IPS DF 19.7 (cell line): ENCODE data around the gene GPC5.

ENCODE experiments used
- DNase-seq: peaks from one replicate; pipeline ENCODE4 v3.0.0-alpha.2; 2013; ENCODE audit warnings: low read depth, low spot score

The GPC5 gene

DNA sequence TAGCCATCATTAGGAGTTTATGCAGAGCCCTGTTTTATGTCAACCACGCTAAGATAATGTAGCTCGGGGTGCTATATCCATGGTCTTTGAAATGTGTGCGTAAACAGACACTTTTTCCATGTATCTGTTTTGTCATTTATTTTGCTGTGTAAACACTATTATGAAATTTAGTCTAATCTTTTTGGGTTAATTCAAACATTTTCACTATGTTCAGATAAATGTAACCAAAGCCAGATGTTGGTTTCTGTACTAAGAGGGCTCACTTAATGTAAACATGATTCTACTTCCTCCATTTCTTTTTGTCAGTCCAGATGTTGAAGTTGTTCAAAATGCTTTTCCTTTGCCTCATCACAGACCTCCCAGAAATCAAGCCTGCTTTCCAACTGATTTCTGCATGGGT is 1328.7 kb downstream of the GPC5 start:
- no peak for DNase-seq

DNA sequence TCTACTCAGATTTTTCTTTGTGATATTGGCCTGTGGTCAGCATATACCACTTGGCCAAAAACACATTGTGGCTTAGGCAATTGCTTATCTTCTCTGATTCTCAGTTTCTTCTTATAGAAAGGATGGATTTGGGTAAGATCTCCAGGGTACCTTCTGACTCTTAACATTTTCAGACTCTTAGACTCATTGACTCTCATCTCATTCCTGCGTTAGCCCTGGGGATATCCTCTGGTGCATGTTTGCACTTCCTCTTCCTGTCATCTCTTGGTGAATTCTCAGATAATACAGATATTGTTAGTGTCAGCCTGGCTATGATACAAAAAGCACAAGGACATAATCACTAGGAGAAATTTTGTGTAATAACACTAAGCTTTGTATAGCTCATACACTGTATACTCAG is 1335.6 kb downstream of the GPC5 start:
- DNase-seq, result no peak

DNA sequence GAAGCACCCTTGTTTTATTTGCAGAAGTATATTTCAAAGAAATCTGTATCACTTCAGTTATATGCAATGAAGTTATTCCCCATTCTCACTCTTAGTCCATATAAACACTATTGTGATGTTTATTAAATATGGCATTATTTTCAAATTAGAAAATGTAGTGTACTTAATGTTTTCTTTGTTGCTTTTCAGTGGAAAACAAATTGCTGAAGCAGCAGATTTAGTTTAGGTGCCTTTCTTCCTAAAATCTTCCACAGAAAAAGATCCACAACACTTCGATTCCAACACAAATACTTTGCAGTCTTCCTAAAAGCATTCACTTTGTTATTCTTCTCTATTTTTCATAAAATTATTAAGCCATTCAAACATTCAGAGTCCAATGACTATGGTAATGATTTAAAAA is 1336.1 kb downstream of the GPC5 start:
- DNase-seq, result no peak

DNA sequence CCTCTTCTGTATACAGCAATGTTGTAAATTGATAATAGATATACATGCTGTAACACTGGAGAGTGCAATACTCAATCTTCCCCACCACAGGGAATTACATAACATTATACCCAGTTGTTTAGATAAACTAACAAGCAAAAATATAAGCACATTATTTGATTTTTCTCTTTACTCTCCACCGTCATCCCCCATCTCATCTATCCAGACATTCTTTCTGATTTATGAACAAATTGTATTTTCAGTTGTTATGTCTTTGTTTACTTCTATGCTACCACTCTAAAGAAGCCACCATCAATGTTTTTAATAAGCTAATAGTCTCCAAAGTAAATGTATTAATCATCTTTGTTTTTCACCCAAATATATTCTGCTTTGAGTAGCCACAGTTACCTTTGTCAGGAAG is 1337.5 kb downstream of the GPC5 start:
- DNase-seq, result no peak

DNA sequence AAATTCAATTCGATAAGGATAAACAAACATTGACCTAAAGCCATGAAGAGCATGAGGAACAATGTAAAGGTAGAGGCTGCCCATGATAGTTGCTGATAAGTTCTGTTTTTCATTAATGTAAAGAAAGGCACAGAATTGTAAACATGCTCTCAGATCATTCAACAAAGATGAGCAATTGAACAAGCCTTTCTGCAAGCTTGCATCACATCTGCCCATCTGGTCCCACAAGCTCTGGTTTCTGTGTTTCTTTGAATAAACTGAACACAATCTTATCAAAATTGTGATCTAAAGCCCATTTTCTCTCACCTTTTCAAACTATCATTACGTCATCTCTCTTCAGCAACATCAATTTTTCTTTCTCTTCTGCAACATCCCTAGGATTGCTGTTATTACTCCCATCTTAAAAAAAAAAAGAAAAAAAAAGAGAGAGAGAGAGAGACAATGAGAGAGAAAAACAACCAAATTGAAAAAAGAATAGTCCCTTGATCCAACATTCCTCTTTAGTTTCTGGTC is 1340.9 kb downstream of the GPC5 start:
- no peak for DNase-seq

DNA sequence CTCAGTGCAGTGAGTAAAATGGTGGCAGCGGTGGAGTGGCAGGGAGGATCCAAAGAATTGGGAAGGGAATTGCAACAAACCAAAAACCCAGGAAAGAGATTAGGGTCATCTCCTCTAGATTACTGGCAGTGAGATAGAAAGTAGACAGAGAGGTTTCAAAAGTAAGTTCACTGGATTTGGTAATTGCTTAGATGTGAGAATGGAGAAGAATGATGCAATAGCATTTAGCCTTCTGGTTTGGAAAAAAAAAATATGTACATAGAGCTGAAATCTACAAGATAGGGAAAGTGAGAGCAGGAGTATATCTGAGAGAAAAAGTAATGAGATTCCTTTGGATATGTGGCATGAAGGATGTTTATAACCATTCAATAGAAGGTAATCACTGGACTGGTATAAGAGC is 1345.6 kb downstream of the GPC5 start:
- no peak for DNase-seq

DNA sequence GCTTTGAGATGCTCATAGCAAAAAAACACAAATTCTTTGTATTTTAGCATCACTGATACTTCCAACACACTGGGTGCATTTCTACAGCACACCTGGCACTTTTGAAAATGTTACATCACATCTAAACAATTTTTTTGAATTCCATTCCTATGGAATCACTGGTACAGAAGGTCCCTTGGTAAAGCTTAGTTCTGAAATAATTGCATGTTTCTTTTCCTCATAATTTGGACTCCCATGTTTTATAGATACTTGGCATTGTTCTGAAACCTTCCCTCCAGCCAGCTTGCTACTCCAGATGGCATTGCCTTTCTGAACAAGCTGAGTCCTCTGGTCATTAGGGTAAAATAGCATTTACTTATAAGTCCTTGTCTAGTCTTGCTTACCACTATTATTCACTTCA is 1346.8 kb downstream of the GPC5 start:
- no peak for DNase-seq

DNA sequence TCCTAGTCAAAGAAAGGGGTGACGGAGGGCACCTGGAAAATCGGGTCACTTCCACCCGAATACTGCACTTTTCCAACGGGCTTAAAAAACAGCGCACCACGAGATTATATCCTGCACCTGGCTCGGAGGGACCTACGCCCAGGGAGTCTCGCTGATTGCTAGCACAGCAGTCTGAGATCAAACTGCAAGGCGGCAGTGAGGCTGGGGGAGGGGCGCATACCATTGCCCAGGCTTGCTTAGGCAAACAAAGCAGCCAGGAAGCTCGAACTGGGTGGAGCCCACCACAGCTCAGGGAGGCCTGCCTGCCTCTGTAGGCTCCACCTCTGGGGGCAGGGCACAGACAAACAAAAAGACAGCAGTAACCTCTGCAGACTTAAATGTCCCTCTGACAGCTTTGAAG is 1354.3 kb downstream of the GPC5 start:
- DNase-seq, result peak; percentile 15

DNA sequence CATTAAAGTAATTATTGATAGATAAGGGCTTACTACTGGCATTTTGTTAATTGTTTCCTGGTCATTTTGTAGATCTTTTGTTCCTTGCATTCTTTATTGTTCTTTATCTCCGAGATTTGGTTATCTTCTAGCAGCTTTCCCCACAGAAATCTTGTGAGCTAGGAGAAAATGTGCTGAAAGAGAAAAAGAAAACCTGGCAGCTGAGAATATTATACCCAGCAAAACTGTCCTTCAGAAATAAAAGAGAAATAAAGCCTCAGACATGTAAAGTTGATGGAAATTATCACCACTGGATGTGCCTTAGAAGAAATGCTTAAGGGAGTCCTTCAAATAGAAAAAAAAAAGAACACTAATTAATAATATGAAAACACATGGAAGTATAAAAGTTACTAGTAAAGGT is 1363.3 kb downstream of the GPC5 start:
- no peak for DNase-seq

DNA sequence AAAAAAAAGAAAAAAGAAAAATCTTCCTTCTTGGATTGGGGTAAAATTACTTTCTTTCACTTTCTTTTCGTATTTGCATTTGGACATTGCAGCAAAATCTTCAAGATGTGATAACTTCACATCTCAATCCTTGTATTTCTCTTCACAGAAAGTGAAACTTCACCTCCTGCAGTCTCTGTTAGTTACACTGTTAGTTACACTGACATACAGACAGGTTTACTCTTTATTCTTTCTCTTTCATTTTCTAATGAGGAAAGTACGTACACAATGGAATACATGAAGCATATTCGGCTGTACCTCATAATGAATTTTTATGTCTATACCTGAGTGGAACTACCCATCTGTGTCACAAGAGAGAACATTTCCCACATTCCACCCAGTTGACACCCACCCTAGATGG is 1369.0 kb downstream of the GPC5 start:
- DNase-seq, result no peak

DNA sequence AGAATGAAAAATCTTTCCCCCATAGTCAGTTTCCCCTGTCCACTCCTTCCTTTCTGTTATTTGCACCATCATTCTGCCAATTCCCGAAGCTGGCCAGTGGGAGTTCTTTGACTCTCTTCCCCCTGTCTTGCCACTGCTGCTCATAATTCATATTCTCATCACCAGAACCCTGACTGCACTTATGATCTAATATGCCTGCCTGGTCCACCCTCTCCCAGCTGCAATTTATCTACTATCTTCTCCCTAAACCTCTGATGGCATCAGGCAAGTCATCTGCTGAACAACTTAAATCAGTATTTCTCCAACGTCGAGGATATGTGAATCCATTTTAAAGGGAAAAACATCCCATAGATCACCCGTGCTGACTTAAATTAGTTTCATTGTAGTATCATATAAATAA is 1370.2 kb downstream of the GPC5 start:
- DNase-seq, result no peak

DNA sequence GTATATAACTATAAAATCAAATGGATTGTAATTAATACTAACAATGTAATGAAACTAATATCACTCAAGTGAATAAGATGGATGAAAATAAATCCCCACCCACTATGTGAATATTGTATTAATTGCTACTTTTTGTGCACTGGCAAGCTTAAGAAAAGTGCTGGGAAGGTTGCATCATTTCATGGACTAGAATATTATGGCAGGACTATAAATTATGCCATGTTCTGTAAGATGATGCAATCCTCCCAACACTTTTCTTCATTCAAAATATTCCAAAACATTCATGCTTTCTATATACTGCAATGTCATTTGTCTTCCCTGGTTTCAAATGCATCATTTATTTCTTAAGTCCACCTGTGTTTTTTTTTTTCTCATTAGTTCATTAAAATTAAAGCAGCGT is 1370.6 kb downstream of the GPC5 start:
- no peak for DNase-seq

DNA sequence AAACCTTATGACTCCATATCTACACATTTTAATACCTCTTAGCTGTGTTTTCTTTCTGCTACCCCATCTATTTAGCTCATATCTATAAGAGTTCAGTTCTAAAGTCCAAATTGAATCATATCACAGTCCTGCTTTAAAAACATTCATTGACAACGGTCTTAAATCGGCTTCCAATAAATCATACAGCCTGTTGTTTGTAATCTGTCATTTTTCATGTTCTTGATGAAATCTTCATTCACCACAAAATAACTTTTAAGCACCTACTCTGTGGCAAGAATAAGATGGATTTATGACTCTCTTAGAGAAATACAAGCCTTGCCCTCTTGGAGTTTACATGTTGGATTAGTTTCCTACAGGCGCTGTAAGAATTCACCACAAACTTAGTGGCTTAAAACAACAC is 1377.2 kb downstream of the GPC5 start:
- no peak for DNase-seq

DNA sequence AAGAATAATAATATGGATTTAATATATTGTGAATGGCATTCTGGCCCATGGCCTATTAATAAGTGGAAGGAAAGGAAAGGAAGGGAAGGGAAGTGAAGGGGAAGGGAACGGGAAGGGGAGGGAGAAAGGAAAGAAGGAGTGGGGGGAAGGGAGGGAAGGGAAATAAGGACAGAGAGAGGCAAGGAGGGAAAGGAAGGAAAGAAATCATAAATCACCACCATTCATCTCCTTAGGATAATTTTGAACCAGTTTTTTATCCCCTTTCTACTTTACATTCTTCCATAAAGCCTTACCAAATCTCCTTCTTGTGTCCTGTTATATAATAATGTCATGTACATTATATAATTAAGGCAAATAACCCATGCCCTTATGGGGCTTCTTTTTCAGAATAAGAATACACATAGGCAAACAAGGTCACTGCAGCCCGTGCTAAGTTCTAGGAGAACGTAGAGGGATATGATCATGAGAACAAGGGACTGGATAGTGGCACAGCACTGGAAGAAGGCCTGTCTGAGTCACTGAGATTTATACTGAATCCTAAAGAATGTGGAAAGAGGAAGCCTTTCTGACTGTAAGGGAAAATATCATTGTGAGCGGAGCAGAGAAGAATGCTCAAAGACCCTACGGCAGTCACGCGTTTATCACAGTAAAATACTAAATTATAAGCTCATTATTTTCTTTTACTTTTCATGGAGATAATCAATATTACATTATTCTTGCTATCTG is 1383.7 kb downstream of the GPC5 start:
- no peak for DNase-seq

DNA sequence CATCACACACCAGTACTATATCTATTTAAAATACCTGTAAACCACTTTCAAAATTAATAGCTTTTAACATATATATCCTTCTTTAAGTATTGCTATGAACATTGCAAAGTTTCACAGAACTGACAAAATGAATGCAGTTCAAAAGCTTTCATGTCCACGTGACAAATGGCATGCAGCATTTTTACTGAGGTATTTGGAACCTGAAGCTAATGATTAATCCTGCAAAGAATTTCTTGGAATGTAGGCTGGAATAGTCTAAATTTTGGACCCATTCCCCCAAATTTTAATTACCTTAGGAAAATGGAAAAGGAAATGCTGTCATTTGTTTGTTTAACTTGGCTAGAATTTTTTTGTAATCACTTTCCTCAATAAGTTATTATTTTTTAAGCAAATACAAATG is 1404.4 kb downstream of the GPC5 start:
- DNase-seq, result no peak

DNA sequence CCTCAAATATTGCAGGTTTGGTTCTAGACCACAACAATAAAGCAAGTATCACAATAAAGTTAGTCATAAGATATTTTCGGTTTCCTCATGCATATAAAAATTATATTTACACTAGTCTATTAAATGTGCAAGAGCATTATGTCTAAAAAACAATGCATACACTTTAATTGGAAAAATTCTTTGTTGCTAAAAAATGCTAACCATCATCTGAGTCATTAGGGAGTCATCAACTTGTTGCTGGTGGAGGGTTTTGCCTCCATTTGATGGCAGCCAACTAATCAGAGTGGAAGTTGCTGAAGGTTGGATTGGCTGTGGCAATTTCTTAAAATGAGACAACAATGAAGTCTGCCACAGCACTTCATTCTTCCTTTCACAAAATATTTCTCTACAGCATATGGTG is 1405.9 kb downstream of the GPC5 start:
- DNase-seq, result no peak

DNA sequence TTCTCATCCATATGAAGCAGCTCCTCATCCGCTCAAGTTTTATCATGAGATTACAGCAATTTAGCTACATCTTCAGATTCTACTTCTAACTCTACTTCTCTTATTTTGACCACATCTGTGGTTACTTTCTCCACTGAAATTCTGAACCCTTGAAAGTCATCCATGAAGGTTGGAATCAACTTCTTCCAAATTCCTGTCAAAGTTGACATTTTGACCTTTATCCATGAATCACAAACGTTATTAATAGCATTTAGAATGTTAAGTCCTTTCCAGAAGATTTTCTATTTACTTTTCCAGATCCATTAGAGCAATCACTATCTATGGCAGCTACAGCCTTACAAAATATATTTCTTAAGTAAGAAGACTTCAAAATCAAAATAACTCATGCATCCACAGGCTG is 1406.5 kb downstream of the GPC5 start:
- DNase-seq, result no peak

DNA sequence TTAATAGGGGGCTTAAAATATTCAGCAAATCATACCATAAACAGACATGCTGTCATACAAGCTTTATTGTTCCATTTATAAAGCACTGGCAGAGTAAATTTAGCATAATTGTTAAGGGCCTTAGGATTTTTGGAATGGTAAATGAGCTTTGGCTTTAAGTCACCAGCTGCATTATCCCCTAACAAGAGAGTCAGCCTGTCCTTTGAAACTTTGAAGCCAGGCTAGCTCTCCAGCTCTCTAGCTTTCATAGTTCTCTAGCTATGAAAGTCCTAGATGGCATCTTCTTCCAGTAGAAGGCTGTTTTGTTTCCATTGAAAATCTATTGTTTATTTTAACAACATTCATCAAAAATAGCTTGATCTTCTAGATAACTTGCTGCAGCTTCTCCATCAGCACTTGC is 1407.3 kb downstream of the GPC5 start:
- no peak for DNase-seq

DNA sequence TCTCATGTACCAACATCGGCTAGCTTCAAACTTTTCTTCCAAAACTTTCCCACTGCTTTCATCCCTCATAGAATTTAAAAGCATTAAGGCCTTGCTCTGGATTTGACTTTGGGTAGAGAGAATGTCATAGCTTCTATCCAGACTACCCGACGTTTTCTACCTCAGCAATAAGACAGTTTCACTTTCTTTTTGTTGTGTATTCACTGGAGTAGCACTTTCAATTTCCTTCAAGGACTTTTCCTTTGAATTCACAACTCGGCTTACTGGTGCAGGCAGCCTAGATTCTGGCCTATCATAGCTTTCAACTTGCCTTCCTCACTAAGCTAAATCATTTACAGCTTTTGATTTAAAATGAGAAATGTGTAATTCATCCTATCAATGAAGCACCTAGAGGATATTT is 1407.8 kb downstream of the GPC5 start:
- DNase-seq, result no peak

DNA sequence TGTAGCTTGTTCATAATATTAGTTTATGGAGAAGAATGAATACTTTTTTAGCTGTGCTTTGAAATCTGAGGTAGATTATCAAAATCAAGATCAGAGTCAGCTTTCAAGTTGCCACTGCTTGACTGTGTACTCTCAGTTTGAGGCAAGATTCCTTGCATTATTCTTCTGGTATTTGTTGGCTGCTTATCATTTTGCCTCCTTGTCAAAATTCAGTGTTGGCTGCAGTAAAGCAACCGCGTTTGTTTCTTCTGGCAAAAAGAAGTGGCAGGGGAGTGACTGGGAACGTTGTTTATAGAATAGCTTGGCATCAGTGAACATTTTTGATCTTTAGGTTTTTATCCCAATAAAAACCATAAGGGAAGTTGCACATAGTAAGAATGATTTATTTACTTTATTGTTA is 1408.9 kb downstream of the GPC5 start:
- no peak for DNase-seq

DNA sequence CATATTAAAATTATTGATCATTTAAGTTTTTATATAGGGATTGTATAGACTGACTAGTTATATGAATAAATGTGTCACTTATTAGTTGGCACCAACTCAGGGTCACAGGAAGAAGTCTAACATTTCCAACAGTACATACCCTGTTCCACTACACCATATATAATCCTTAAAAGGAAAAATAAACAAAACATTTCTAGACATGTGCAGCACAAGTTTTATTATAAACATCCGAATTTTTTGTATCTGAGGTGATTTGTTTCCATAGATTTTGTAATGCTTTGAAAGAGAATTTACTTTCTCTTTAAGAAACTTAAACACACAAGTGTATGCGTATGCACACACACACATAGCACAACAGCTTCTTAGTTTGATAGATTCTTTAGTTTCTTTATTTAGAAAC is 1409.5 kb downstream of the GPC5 start:
- DNase-seq, result no peak

DNA sequence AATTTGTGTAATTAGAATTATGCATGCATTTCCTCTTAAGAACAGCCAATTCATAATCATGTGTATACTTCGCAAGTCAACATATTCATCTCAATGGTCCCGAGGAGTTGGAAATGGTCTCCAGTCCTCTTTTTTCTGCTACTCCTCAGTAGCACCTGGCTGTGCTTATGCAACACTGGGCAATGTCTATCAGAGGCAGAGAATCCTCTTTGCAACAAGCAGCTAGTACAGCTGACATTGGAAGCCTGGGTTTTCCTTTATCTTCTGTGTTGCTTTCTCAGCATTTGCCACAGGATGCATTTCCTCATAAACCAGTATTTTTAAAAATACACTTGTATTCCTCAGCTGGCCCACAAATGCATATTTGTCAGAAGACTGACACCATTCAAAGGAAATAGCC is 1422.9 kb downstream of the GPC5 start:
- no peak for DNase-seq

DNA sequence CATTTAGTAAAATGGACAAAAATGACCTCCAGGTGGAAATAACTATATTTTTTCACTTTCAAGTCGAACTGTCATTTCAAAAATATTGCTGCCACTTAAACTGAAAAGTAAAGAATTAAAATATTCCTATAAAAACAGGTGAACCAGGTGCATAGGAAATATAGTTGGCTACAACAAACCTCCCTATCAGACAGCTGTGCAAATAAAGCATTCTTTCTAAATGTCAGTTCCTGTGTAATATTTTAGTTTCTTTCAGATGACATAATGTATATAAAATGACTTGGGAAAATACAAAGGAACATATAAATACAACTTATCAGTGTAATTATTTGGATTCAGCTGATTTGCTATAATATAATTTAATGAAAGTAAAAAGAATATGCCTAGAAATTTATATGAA is 1424.6 kb downstream of the GPC5 start:
- DNase-seq, result no peak

DNA sequence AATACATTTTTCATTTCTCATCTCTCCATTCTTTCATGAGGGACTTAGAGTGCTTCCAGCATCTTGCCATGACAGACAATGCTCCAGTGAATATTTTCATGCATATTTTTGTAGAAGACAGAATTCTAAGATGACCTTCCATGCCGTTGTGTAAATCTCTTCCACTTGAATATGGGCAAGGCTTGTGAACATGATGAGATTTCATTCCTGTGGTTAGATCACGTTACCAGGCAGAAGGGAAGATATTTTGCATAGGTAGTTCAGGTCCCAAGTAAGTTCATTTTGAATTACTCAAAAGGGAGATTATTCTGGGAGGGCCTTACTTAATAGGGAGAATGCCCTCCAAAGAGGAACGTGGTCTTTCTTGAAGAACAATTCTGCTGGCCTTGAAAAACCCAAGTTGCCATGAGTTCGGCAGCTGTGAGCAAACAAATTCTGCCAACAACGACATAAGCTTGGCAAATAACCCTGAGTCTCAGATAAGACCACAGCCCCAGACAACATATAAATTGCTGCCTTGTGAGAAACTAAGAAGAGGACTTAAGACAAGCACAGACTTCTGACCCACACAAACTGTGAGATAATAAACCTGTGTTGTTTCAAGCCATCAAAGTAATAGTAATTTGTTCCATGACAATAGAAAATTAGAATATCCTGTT is 1427.6 kb downstream of the GPC5 start:
- DNase-seq, result no peak
